Chondrocyte (in vitro differentiated cells): ENCODE measurements around the gene FAM184A. TPM values are rescaled to one million over a fixed set of nuclear protein-coding genes. Genes with fewer than 3 reads are reported as not detected.
A peak's percentile ranks its signal among the peaks of the same experiment; 100 is the strongest.

Source experiments
- DNase-seq: peaks from one replicate; pipeline ENCODE4 v3.0.0; 2021; ENCODE audit warnings: mixed read lengths, low spot score
- H3K27ac Mint-ChIP-seq: one replicate; pipeline ENCODE4 v1.8.0; 2021; ENCODE audit warnings: mild to moderate bottlenecking, moderate library complexity, mixed read lengths; ENCODE audit not compliant: unreplicated experiment
- H3K27me3 Mint-ChIP-seq: 2 replicates; pipeline ENCODE4 v1.8.0; 2021; ENCODE audit warnings: low read depth, mixed read lengths
- H3K36me3 Mint-ChIP-seq: 2 replicates; pipeline ENCODE4 v1.8.0; 2021; ENCODE audit warnings: low read depth, mixed read lengths
- H3K4me1 Mint-ChIP-seq: 2 replicates; pipeline ENCODE4 v1.8.0; 2021; ENCODE audit warnings: low read depth, mild to moderate bottlenecking, mixed read lengths
- H3K4me3 Mint-ChIP-seq: one replicate; pipeline ENCODE4 v1.8.0; 2021; ENCODE audit warnings: mild to moderate bottlenecking, moderate library complexity, mixed read lengths; ENCODE audit not compliant: unreplicated experiment
- H3K9me3 Mint-ChIP-seq: 2 replicates; pipeline ENCODE4 v1.8.0; 2021; ENCODE audit warnings: low read depth, mixed read lengths
- total RNA-seq: library from RNA; stranded (reverse); gene quantifications from 3 replicates; pipeline ENCODE4 v1.2.1, GENCODE V29; 2021
- TF ChIP-seq, protein P1 (sequence below): fragments of 200-600 bp; sonication (generic); IDR thresholded peaks from 2 replicates; pipeline ENCODE4 v1.5.0; 2021; ENCODE audit warnings: antibody characterized with exemption, mild to moderate bottlenecking, moderate library complexity

Gene FAM184A
- total RNA-seq, 1 donor from 2014 or later = 0.52 TPM

DNA sequence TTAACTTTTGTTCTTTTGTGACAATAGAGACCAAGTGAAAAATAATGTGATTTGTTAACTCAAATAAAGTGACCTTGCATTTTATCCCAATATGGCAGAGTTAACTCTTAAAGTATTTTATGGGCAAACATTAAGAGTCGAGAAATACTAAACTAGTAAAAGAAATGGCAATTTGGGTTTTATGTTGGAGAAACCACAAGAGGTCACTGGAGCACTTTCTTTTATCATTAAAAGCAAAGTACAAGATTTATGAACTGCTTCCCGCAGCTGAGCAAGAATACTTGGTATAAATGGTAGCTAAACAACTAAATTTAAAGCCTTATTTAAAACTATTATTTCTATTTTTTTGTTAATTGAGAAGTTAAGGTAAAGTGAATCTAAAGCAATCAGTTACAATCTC is 110.0 kb downstream of the FAM184A start:
- H3K4me1 Mint-ChIP-seq = no peaks in the 10 kb centered on the region
- TF ChIP-seq, protein P1, sequence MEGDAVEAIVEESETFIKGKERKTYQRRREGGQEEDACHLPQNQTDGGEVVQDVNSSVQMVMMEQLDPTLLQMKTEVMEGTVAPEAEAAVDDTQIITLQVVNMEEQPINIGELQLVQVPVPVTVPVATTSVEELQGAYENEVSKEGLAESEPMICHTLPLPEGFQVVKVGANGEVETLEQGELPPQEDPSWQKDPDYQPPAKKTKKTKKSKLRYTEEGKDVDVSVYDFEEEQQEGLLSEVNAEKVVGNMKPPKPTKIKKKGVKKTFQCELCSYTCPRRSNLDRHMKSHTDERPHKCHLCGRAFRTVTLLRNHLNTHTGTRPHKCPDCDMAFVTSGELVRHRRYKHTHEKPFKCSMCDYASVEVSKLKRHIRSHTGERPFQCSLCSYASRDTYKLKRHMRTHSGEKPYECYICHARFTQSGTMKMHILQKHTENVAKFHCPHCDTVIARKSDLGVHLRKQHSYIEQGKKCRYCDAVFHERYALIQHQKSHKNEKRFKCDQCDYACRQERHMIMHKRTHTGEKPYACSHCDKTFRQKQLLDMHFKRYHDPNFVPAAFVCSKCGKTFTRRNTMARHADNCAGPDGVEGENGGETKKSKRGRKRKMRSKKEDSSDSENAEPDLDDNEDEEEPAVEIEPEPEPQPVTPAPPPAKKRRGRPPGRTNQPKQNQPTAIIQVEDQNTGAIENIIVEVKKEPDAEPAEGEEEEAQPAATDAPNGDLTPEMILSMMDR = peak; percentile 73
- no peaks in the 10 kb centered on the region for H3K9me3 Mint-ChIP-seq
- H3K36me3 Mint-ChIP-seq = no peaks in the 10 kb centered on the region
- no peak overlapping the region for H3K4me3 Mint-ChIP-seq
- no peak overlapping the region for H3K27ac Mint-ChIP-seq
- DNase-seq = no peak
- H3K27me3 Mint-ChIP-seq = no peaks in the 10 kb centered on the region

DNA sequence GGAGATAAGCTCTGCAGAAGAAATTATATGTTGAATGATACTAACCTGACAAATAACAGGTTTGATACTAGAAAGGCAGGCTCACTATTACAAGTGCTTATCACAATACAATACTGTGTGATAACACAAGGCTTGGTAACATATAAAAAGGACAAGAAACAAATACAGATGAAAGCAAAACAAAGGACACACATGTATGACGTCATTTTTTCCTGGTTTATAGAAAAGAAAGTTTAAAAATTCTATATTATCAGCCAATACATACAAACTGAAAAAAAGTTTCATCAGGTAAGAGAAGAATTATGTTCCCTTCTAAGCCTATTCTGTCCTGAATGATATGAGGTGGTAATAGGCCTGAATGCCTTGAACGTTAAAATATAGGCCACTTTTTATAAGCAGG is 111.2 kb downstream of the FAM184A start:
- Mint-ChIP-seq H3K27me3 (no peaks in the 10 kb centered on the region), H3K9me3 (no peaks in the 10 kb centered on the region), H3K36me3 (no peaks in the 10 kb centered on the region), H3K27ac (no peak overlapping the region), H3K4me3 (no peak overlapping the region), H3K4me1 (no peaks in the 10 kb centered on the region)
- TF ChIP-seq, protein P1 = no peak
- DNase-seq = no peak

DNA sequence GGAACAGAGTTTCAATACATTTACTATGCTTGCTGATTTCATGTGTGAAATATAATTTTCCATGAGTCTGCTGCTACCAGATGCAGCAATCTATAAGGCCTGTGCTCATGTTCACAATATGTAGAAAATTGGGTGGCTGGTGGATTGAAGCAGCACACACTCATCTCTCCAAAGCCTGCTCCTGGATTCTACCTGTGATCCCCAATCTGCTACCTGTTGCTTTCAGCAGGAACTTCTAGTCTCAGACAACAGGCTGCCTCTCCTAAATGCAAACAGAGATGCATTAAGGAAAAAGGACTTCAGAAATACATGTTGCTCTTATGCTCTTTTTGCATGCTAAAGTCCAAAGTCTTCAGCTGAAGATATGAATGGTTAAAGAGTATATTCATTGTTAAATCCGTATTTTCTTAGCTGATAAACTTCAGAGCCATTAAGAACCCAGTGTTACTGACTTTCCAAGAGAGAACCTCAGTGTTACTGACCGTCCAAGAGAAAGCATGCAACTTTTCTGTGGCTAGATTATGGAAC is 112.6 kb downstream of the FAM184A start:
- Mint-ChIP-seq H3K27me3 (no peaks in the 10 kb centered on the region), H3K4me3 (no peak overlapping the region), H3K36me3 (no peaks in the 10 kb centered on the region), H3K4me1 (no peaks in the 10 kb centered on the region), H3K27ac (no peak overlapping the region), H3K9me3 (no peaks in the 10 kb centered on the region)
- no peak for DNase-seq
- TF ChIP-seq, protein P1 = no peak

DNA sequence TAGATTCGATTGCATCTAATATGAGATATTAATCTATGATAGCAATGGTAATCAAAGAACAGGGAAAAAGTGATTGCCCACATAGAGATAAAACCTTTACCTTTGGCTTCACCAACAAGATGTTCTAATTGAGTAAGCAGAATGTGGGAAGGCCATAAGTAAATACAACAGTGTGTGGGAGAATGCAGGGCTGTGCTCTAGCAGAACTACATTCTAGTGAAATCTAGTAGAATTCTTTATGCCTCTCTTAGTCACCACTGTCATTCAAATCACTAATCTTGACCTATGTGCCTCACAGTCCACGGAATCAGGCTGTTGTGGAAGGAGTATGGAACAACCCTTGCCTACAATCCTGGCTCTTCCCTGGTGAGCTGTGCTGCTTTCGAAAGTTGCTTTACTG is 113.1 kb downstream of the FAM184A start:
- Mint-ChIP-seq H3K4me1 (no peaks in the 10 kb centered on the region), H3K9me3 (no peaks in the 10 kb centered on the region), H3K36me3 (no peaks in the 10 kb centered on the region)

DNA sequence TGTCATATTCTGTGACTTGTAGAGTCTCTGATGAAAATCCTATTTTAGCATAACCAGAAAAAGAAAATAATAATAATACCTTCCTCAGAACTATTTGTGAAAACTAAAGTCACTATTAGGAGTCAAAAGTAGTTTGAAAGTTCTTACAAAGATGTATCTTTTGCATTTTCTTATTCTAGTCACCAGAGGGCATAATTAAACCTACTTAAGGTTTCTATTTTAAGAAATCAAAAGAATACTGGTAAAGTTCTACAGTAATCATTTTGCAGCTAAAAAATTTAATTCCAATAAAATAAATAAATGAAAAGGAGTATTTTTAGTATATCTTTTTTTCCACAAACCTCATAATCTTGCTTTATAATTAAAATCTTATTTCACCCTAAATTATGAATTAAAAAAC is 115.5 kb downstream of the FAM184A start:
- TF ChIP-seq, protein P1 = peak; percentile 79
- Mint-ChIP-seq H3K27me3 (no peaks in the 10 kb centered on the region), H3K4me3 (no peak overlapping the region), H3K9me3 (no peaks in the 10 kb centered on the region), H3K36me3 (no peaks in the 10 kb centered on the region), H3K4me1 (no peaks in the 10 kb centered on the region), H3K27ac (no peak overlapping the region)
- DNase-seq = no peak

More for the DNA sequence above, 113.1 kb downstream of the FAM184A start:
- Mint-ChIP-seq H3K27me3 (no peaks in the 10 kb centered on the region), H3K27ac (no peak overlapping the region), H3K4me3 (no peak overlapping the region)
- TF ChIP-seq, protein P1 = no peak
- no peak for DNase-seq
